ENCODE data around the gene STXBP6.

- no peak for TF ChIP-seq CTCF (IDR thresholded peaks at IDR 0.05; ENCODE audit: insufficient read depth, low read length)
- no peak for TF ChIP-seq POLR2AphosphoS5 (IDR thresholded peaks at IDR 0.05; ENCODE audit: low read depth)
Observed at GRCh38 chr14:24975393-24975792, 74.6 kb downstream of the STXBP6 start.
